Measurements from ENCODE around the gene GFOD2. TPM values are rescaled to one million over a fixed set of nuclear protein-coding genes. Genes with fewer than 3 reads are reported as not detected.

GFOD2 gene
- total and polyA plus RNA-seq, 2 of the 13 experiments (the other 11 are each of a cell fraction or from before 2014, with no cell fraction given), result 11.1 to 17.2 TPM

GRCh38 chr16:67652578-67653127 is 66.5 kb downstream of the GFOD2 start (continued):
- no peak for TF ChIP-seq ZNF577 (CRISPR knock-in tag; IDR thresholded peaks at IDR 0.05; ENCODE audit: borderline replicate concordance, low read depth)
- no peak for TF ChIP-seq MBD4 (IDR thresholded peaks at IDR 0.05; ENCODE audit: borderline replicate concordance, low read length)
- no peak for TF ChIP-seq DMTF1 (CRISPR knock-in tag; IDR thresholded peaks at IDR 0.05)
- no peak for TF ChIP-seq THYN1 (CRISPR knock-in tag; IDR thresholded peaks at IDR 0.05; ENCODE audit: borderline replicate concordance, low read depth)
- peak; percentile 56; the same call in 1 of the 2 replicates for TF ChIP-seq MLXIP (CRISPR knock-in tag; IDR thresholded peaks at IDR 0.05; ENCODE audit: borderline replicate concordance)
- TF ChIP-seq, protein P1, sequence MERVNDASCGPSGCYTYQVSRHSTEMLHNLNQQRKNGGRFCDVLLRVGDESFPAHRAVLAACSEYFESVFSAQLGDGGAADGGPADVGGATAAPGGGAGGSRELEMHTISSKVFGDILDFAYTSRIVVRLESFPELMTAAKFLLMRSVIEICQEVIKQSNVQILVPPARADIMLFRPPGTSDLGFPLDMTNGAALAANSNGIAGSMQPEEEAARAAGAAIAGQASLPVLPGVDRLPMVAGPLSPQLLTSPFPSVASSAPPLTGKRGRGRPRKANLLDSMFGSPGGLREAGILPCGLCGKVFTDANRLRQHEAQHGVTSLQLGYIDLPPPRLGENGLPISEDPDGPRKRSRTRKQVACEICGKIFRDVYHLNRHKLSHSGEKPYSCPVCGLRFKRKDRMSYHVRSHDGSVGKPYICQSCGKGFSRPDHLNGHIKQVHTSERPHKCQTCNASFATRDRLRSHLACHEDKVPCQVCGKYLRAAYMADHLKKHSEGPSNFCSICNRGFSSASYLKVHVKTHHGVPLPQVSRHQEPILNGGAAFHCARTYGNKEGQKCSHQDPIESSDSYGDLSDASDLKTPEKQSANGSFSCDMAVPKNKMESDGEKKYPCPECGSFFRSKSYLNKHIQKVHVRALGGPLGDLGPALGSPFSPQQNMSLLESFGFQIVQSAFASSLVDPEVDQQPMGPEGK (CRISPR knock-in tag; IDR thresholded peaks at IDR 0.05), result no peak
- no peak for TF ChIP-seq CBX5 (CRISPR knock-in tag; IDR thresholded peaks at IDR 0.05; ENCODE audit: borderline replicate concordance)
- TF ChIP-seq SKI (IDR thresholded peaks at IDR 0.05; ENCODE audit: partially characterized antibody), result no peak
- TF ChIP-seq KDM6A (CRISPR knock-in tag; IDR thresholded peaks at IDR 0.05; ENCODE audit: low read depth), result no peak
- TF ChIP-seq U2AF1 (optimal IDR thresholded peaks at IDR 0.05; ENCODE audit: low read depth, low read length), result no peak
- TF ChIP-seq, protein P2, sequence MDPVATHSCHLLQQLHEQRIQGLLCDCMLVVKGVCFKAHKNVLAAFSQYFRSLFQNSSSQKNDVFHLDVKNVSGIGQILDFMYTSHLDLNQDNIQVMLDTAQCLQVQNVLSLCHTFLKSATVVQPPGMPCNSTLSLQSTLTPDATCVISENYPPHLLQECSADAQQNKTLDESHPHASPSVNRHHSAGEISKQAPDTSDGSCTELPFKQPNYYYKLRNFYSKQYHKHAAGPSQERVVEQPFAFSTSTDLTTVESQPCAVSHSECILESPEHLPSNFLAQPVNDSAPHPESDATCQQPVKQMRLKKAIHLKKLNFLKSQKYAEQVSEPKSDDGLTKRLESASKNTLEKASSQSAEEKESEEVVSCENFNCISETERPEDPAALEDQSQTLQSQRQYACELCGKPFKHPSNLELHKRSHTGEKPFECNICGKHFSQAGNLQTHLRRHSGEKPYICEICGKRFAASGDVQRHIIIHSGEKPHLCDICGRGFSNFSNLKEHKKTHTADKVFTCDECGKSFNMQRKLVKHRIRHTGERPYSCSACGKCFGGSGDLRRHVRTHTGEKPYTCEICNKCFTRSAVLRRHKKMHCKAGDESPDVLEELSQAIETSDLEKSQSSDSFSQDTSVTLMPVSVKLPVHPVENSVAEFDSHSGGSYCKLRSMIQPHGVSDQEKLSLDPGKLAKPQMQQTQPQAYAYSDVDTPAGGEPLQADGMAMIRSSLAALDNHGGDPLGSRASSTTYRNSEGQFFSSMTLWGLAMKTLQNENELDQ (CRISPR knock-in tag; IDR thresholded peaks at IDR 0.05; ENCODE audit: borderline replicate concordance), result no peak
- no peak for TF ChIP-seq ZNF746 (CRISPR knock-in tag; IDR thresholded peaks at IDR 0.05)
- no peak for TF ChIP-seq CSRNP2 (CRISPR knock-in tag; conservative IDR thresholded peaks at IDR 0.05; ENCODE audit: low read depth)
- TF ChIP-seq FOXA1 (IDR thresholded peaks at IDR 0.05), result no peak
- no peak for TF ChIP-seq FOXA1 (CRISPR knock-in tag; IDR thresholded peaks at IDR 0.05)
- TF ChIP-seq HMG20B (CRISPR knock-in tag; conservative IDR thresholded peaks at IDR 0.05), result no peak
- TF ChIP-seq ZNF768 (CRISPR knock-in tag; IDR thresholded peaks at IDR 0.05), result peak; percentile 68; the same call in 1 of the 2 replicates
- TF ChIP-seq CENPX (CRISPR knock-in tag; IDR thresholded peaks at IDR 0.05), result no peak
- no peak for TF ChIP-seq ZNF101 (CRISPR knock-in tag; IDR thresholded peaks at IDR 0.05; ENCODE audit: borderline replicate concordance, low read depth)
